HepG2 (cell line): ENCODE results near the gene WDFY1. TPM values are rescaled to one million over a fixed set of nuclear protein-coding genes. Genes with fewer than 3 reads are reported as not detected.

Experiments used
- ARID2 ChIP-seq: sonication (generic); formaldehyde crosslinking; IDR thresholded peaks from 2 replicates; pipeline ENCODE4 v1.8.1; 2022; ENCODE audit warnings: mild to moderate bottlenecking, missing genetic modification reagents, borderline replicate concordance
- ARNT2 ChIP-seq: sonication (generic); formaldehyde crosslinking; IDR thresholded peaks from 2 replicates; pipeline ENCODE4 v1.8.0; 2022; ENCODE audit warnings: mild to moderate bottlenecking, low read depth, missing genetic modification reagents, moderate library complexity
- CREB1 ChIP-seq, 2 experiments: fragments of 450-650 bp in 1 of 2; IDR thresholded peaks; 2 replicates each; pipeline ENCODE4 v1.6.1; 2016 to 2017; ENCODE audit warnings: control low read depth in 1 of 2, mild to moderate bottlenecking in 1 of 2, missing compliant biosample characterization in 1 of 2, missing genetic modification characterization in 1 of 2
- ISX ChIP-seq: sonication (generic); formaldehyde crosslinking; conservative IDR thresholded peaks from 2 replicates; pipeline ENCODE4 v1.5.0; 2020; ENCODE audit warnings: missing genetic modification reagents
- KLF13 ChIP-seq: sonication (generic); formaldehyde crosslinking; IDR thresholded peaks from 2 replicates; pipeline ENCODE4 v1.4.0; 2020; ENCODE audit warnings: mild to moderate bottlenecking, missing genetic modification reagents
- MEF2D ChIP-seq: sonication (generic); formaldehyde crosslinking; IDR thresholded peaks from 2 replicates; pipeline ENCODE4 v1.5.1; 2020; ENCODE audit warnings: mild to moderate bottlenecking, missing genetic modification reagents
- NFRKB ChIP-seq: fragments of 450-650 bp; IDR thresholded peaks from 2 replicates; pipeline ENCODE4 v1.6.1; 2017
- RFXAP ChIP-seq: sonication (generic); formaldehyde crosslinking; IDR thresholded peaks from 2 replicates; pipeline ENCODE4 v1.4.0; 2020; ENCODE audit warnings: missing genetic modification reagents, borderline replicate concordance
- SAFB2 ChIP-seq: sonication (generic); formaldehyde crosslinking; IDR thresholded peaks from 2 replicates; pipeline ENCODE4 v1.5.1; 2020; ENCODE audit warnings: missing genetic modification reagents, low read depth, mild to moderate bottlenecking, borderline replicate concordance
- SRSF9 ChIP-seq: fragments of 200-400 bp; formaldehyde crosslinking; IDR thresholded peaks from 2 replicates; pipeline ENCODE4 v1.6.1; 2018; ENCODE audit warnings: borderline replicate concordance, mild to moderate bottlenecking, low read depth, low read length; ENCODE audit not compliant: insufficient read depth, poor library complexity, severe bottlenecking
- YEATS4 ChIP-seq: sonication (generic); formaldehyde crosslinking; IDR thresholded peaks from 2 replicates; pipeline ENCODE4 v1.4.0; 2020; ENCODE audit warnings: missing genetic modification reagents, borderline replicate concordance
- ZFP36L2 ChIP-seq: sonication (generic); formaldehyde crosslinking; IDR thresholded peaks from 2 replicates; pipeline ENCODE4 v1.4.0; 2020; ENCODE audit warnings: missing genetic modification reagents
- ZNF230 ChIP-seq: sonication (generic); formaldehyde crosslinking; IDR thresholded peaks from 2 replicates; pipeline ENCODE4 v1.4.0; 2020; ENCODE audit warnings: mild to moderate bottlenecking, missing genetic modification reagents
- ZNF234 ChIP-seq: sonication (generic); formaldehyde crosslinking; conservative IDR thresholded peaks from 2 replicates; pipeline ENCODE4 v1.5.1; 2020; ENCODE audit warnings: mild to moderate bottlenecking, missing genetic modification reagents
- ZNF24 ChIP-seq: fragments of 450-650 bp; IDR thresholded peaks from 2 replicates; pipeline ENCODE4 v1.6.1; 2017; ENCODE audit warnings: antibody characterized with exemption, mild to moderate bottlenecking
- ZNF343 ChIP-seq: sonication (generic); formaldehyde crosslinking; IDR thresholded peaks from 2 replicates; pipeline ENCODE4 v1.4.0; 2020; ENCODE audit warnings: mild to moderate bottlenecking, missing genetic modification reagents
- ZNF83 ChIP-seq: sonication (generic); formaldehyde crosslinking; IDR thresholded peaks from 2 replicates; pipeline ENCODE4 v1.4.0; 2020; ENCODE audit warnings: missing genetic modification reagents, mild to moderate bottlenecking, borderline replicate concordance
- polyA plus RNA-seq, 8 experiments: library from polyadenylated mRNA; depleted of rRNA in 3 of 8; stranded (reverse) in 7 of 8; unstranded in 1 of 8; fragments of >200 nt; fragmentation: Illumina TruSeq in 4 of 8; extraction: Trizol in 4 of 8; gene quantifications; 2 replicates each; pipeline versions ENCODE4 v1.2.1 to v1.2.3, GENCODE V29; 2011 to 2016; ENCODE audit warnings: low read depth in 4 of 8, missing spikeins in 1 of 8, mixed read lengths in 1 of 8; ENCODE audit not compliant: insufficient read depth in 1 of 8
- total RNA-seq, 5 experiments: library from RNA; depleted of rRNA; stranded (reverse); fragments of >200 nt; fragmentation: Illumina TruSeq; extraction: Trizol; gene quantifications; 2 replicates each; pipeline ENCODE4 v1.2.3, GENCODE V29; 2016; ENCODE audit warnings: low read depth in 1 of 5
- TF ChIP-seq, protein P1 (sequence below): sonication (generic); formaldehyde crosslinking; IDR thresholded peaks from 2 replicates; pipeline ENCODE4 v1.4.0; 2020; ENCODE audit warnings: missing genetic modification reagents
- TF ChIP-seq, protein P2 (sequence below): sonication (generic); formaldehyde crosslinking; IDR thresholded peaks from 2 replicates; pipeline ENCODE4 v1.5.0; 2020; ENCODE audit warnings: missing genetic modification reagents

Gene WDFY1
- total and polyA plus RNA-seq, 2 of the 13 experiments (the other 11 are each of a cell fraction or from before 2014, with no cell fraction given): 77.0 to 78.4 TPM

DNA sequence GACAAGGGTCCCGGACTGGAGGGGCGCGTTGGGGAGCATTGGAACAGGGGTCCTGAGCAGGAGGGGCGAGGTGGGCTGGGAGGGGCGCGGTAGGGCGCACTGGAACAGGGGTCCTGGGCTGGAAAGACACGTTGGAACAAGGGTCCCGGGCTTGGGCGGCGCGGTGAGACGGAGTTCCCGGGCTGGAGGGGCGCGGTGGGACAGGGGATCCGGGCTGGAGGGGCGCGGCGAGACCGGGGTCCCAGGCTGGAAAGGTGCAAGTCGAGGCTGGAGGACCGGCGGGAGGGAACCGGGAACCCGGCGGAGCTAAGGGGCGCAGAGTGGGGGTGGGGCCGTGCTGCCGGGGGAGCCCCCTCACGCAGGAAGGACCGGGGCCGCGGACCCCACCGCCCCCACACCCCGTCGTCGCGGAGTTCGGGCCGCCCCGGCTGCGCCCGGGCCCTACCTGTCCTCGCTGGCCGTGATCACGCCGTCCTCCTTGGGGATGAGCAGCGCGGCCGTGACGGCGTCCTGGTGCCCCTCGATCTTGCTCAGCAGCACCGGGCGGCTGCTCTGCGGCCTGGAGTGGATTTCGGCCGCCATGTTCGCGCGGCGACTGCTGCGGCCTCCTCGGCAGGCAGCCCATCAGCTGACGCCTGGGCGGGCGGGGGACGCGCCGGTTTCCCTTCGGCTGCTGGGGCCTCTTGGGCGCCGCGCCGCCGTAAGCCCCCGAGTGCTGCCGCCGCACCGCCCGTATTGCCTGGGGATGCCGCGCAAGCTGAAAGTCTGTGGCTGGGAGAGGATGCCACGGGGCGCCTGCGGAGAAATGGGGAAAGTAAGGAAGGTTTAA, at the start of gene WDFY1 (continued):
- TF ChIP-seq ZNF234: peak; percentile 23; the same call in 1 of the 2 replicates
- peak; percentile 93 for TF ChIP-seq SAFB2 (CRISPR knock-in tag)
- TF ChIP-seq MEF2D (CRISPR knock-in tag): no peak; the same call in 1 of the 2 replicates
- peak; percentile 81; the same call in 1 of the 2 replicates for TF ChIP-seq ZFP36L2 (CRISPR knock-in tag)
- TF ChIP-seq, protein P1, sequence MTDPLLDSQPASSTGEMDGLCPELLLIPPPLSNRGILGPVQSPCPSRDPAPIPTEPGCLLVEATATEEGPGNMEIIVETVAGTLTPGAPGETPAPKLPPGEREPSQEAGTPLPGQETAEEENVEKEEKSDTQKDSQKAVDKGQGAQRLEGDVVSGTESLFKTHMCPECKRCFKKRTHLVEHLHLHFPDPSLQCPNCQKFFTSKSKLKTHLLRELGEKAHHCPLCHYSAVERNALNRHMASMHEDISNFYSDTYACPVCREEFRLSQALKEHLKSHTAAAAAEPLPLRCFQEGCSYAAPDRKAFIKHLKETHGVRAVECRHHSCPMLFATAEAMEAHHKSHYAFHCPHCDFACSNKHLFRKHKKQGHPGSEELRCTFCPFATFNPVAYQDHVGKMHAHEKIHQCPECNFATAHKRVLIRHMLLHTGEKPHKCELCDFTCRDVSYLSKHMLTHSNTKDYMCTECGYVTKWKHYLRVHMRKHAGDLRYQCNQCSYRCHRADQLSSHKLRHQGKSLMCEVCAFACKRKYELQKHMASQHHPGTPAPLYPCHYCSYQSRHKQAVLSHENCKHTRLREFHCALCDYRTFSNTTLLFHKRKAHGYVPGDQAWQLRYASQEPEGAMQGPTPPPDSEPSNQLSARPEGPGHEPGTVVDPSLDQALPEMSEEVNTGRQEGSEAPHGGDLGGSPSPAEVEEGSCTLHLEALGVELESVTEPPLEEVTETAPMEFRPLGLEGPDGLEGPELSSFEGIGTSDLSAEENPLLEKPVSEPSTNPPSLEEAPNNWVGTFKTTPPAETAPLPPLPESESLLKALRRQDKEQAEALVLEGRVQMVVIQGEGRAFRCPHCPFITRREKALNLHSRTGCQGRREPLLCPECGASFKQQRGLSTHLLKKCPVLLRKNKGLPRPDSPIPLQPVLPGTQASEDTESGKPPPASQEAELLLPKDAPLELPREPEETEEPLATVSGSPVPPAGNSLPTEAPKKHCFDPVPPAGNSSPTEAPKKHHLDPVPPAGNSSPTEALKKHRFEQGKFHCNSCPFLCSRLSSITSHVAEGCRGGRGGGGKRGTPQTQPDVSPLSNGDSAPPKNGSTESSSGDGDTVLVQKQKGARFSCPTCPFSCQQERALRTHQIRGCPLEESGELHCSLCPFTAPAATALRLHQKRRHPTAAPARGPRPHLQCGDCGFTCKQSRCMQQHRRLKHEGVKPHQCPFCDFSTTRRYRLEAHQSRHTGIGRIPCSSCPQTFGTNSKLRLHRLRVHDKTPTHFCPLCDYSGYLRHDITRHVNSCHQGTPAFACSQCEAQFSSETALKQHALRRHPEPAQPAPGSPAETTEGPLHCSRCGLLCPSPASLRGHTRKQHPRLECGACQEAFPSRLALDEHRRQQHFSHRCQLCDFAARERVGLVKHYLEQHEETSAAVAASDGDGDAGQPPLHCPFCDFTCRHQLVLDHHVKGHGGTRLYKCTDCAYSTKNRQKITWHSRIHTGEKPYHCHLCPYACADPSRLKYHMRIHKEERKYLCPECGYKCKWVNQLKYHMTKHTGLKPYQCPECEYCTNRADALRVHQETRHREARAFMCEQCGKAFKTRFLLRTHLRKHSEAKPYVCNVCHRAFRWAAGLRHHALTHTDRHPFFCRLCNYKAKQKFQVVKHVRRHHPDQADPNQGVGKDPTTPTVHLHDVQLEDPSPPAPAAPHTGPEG (CRISPR knock-in tag): peak; percentile 96
- peak; percentile 92 for TF ChIP-seq KLF13 (CRISPR knock-in tag)
- TF ChIP-seq ZNF83 (CRISPR knock-in tag): no peak
- peak; percentile 65; the same call in 1 of the 2 replicates for TF ChIP-seq ZNF230 (CRISPR knock-in tag)
- TF ChIP-seq NFRKB: no peak
- TF ChIP-seq YEATS4 (CRISPR knock-in tag): peak; percentile 92
- peak; percentile 92 for TF ChIP-seq ARNT2 (CRISPR knock-in tag)
- TF ChIP-seq, protein P2, sequence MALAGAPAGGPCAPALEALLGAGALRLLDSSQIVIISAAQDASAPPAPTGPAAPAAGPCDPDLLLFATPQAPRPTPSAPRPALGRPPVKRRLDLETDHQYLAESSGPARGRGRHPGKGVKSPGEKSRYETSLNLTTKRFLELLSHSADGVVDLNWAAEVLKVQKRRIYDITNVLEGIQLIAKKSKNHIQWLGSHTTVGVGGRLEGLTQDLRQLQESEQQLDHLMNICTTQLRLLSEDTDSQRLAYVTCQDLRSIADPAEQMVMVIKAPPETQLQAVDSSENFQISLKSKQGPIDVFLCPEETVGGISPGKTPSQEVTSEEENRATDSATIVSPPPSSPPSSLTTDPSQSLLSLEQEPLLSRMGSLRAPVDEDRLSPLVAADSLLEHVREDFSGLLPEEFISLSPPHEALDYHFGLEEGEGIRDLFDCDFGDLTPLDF: peak; percentile 89
- TF ChIP-seq ARID2 (CRISPR knock-in tag): no peak; the same call in 1 of the 2 replicates
- TF ChIP-seq SRSF9: no peak
- TF ChIP-seq ZNF343 (CRISPR knock-in tag): 0 out of 2 replicates have a peak, but pooled peaks have one; percentile 33
- TF ChIP-seq ISX (CRISPR knock-in tag): peak; percentile 93; the same call in 1 of the 2 replicates
- peak; percentile 92 for TF ChIP-seq RFXAP
- TF ChIP-seq ZNF24: 0 out of 2 replicates have a peak, but pooled peaks have one; percentile 10
- TF ChIP-seq CREB1 (IDR thresholded peaks at IDR 0.05): no peak
- TF ChIP-seq CREB1 (CRISPR knock-in tag; IDR thresholded peaks at IDR 0.05): no peak
